ENCODE results near the gene CCDC61.

The CCDC61 gene

DNA sequence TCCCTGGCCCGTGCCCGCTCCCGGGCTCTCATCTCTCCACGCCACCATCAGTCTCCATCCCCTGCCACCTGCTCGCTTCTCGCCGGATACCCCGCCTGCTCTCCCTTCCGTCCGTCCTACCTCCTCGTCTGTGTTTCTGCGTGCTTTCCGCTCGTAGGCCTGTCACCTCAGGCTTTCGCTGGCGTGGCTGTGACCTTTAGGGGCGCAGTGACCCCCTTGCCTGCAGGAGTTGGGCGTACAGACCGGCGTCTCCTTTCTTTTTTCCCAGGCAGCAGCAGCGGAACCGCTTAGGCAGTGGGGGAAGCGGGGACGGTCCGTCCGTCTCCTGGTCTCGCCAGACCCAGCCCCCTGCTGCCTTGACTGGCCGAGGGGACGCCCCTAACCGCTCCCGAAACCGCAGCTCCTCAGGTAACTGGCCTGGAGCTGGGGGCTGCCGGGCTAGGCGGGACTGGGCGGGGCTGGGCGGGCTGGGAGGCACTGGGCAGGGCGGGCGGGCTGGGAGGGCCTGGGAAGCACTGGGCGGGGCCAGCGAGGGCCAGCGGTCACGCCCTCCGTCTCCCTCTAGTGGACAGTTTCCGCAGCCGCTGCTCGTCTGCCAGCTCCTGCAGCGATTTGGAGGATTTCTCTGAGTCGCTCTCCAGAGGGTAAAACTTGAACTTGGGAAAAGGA, 21.3 kb downstream of the CCDC61 start:
- H3K9me3 ChIP-seq (ENCODE audit: low read depth, low read length): no peaks in the 10 kb centered on the region
- peak overlapping the region; percentile 52 for H3K4me3 ChIP-seq
- H3K36me3 ChIP-seq (ENCODE audit: insufficient read depth, low read length): no peaks in the 10 kb centered on the region
- no peak overlapping the region for H3K9ac ChIP-seq (ENCODE audit: insufficient read length)
- H3K27ac ChIP-seq: no peak overlapping the region
- DNase-seq (ENCODE audit: low read depth, low spot score): no peak
- TF ChIP-seq FOXP2 (optimal IDR thresholded peaks at IDR 0.05; ENCODE audit: control extremely low read depth, extremely low read length, insufficient read depth) (no peak), EZH2 (IDR thresholded peaks at IDR 0.05) (no peak), POLR2AphosphoS5 (IDR thresholded peaks at IDR 0.05; ENCODE audit: borderline replicate concordance, low read depth, low read length) (no peak)

DNA sequence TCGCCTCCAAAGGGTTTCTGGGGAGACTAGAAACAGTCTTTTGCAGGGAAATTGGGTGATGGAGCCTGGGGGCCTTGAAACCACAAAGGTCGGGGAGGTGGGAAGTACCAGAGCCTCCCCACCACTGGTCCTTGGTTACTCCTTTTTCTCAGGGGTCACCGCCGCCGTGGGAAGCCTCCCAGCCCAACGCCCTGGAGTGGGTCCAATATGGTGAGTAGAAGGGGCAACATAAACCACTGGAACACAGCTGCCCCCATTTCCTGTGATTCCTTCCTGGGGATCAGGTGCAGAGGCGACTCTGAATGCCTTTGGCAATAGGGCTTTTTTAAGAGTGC, 21.8 kb downstream of the CCDC61 start:
- no peak overlapping the region for H3K27ac ChIP-seq
- H3K9ac ChIP-seq (ENCODE audit: insufficient read length): no peak overlapping the region
- no peaks in the 10 kb centered on the region for H3K9me3 ChIP-seq (ENCODE audit: low read depth, low read length)
- no peak overlapping the region for H3K4me3 ChIP-seq
- TF ChIP-seq POLR2AphosphoS5 (IDR thresholded peaks at IDR 0.05; ENCODE audit: borderline replicate concordance, low read depth, low read length) (no peak), EZH2 (IDR thresholded peaks at IDR 0.05) (no peak), FOXP2 (optimal IDR thresholded peaks at IDR 0.05; ENCODE audit: control extremely low read depth, extremely low read length, insufficient read depth) (no peak)
- DNase-seq (ENCODE audit: low read depth, low spot score): no peak
- H3K36me3 ChIP-seq (ENCODE audit: insufficient read depth, low read length): no peaks in the 10 kb centered on the region

DNA sequence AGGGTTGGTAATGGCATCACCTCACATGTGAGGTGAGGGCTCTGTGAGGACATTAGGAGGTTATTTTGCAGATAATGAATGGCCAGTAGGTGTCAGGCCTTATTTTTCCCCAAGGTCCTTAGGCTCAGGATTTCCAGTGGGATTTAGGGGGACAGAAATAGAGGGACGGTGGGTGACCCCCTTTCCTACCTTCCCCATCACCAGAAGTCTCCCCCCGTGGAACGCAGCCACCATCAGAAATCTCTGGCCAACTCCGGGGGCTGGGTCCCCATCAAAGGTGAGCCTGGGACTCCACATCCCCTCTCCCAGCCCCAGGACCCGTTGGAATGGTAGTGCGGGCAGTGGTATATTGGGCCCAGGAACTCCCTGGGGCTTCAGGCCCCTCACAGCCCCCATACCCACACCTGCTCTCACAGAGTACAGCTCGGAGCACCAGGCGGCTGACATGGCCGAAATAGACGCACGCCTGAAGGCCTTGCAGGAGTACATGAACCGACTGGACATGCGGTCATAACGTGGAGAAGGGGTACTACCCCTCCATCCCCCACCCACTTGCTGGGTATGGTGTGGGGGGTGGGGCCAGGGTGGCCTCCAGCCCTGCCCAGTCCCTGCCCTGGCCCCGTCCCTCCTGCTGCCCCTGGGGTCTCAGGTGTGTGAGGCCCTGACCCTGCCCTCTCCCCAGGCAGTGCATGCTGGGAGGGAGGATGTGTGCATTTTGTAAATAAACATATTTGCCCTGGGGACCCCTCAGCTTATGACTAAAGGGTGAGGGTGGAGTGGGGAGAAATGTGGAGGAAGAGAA, 22.8 kb downstream of the CCDC61 start:
- Histone ChIP-seq H3K4me3 (no peak overlapping the region), H3K27ac (no peak overlapping the region), H3K36me3 (ENCODE audit: insufficient read depth, low read length) (no peaks in the 10 kb centered on the region), H3K9me3 (ENCODE audit: low read depth, low read length) (no peaks in the 10 kb centered on the region), H3K9ac (ENCODE audit: insufficient read length) (no peak overlapping the region)
- no peak for DNase-seq (ENCODE audit: low read depth, low spot score)
- no peak for TF ChIP-seq POLR2AphosphoS5 (IDR thresholded peaks at IDR 0.05; ENCODE audit: borderline replicate concordance, low read depth, low read length)
- TF ChIP-seq EZH2 (IDR thresholded peaks at IDR 0.05): no peak
- no peak for TF ChIP-seq FOXP2 (optimal IDR thresholded peaks at IDR 0.05; ENCODE audit: control extremely low read depth, extremely low read length, insufficient read depth)

DNA sequence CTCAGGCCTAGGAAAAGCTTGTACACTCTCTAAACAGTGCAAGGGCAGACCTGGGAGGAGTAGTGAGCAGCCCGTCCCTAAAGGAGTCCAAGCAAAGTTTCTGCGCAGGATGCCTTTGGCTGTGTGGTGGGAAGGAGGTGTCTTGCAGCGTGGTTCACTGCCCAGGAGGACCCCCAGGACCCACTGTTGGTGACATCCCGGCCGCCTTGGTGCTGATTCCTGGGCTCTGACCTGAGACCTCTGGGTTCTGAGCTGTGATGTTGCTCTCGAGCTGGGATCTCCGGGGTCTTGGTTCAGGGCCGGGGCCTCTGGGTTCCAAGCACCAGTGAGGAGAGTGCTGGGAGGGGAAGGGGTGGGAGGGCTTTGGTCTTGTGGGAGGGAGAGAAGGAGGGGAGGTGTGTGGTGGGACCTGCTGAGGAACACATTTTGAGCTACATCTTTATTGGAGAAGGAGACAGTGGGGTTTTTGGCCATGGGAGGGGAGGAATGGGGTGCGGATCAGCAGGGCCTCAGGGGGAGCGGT, 23.5 kb downstream of the CCDC61 start:
- Histone ChIP-seq H3K4me3 (no peak overlapping the region), H3K9me3 (ENCODE audit: low read depth, low read length) (no peaks in the 10 kb centered on the region), H3K27ac (no peak overlapping the region), H3K9ac (ENCODE audit: insufficient read length) (no peak overlapping the region), H3K36me3 (ENCODE audit: insufficient read depth, low read length) (no peaks in the 10 kb centered on the region)
- TF ChIP-seq EZH2 (IDR thresholded peaks at IDR 0.05) (no peak), FOXP2 (optimal IDR thresholded peaks at IDR 0.05; ENCODE audit: control extremely low read depth, extremely low read length, insufficient read depth) (no peak), POLR2AphosphoS5 (IDR thresholded peaks at IDR 0.05; ENCODE audit: borderline replicate concordance, low read depth, low read length) (no peak)
- DNase-seq (ENCODE audit: low read depth, low spot score): no peak

DNA sequence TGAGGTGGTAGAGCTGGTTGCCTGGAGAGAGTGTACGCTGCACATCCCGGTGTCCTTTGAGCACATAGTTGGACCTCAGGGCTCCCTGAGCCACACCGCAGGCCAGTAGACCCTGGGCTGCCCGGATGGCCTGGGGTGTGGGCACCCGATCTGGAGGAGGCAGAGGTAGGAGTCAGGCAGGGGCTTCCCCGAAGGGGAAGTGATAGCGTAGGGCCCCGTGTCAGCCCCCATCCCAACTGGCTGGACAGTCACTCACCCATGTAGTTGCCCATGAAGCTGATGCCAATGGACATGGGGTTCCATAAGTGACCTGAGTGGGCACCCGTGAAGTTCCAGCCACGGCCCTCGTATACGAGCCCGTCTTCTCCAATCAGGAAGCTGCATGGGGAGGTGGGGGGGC, 24.0 kb downstream of the CCDC61 start:
- Histone ChIP-seq H3K27ac (no peak overlapping the region), H3K9ac (ENCODE audit: insufficient read length) (no peak overlapping the region), H3K9me3 (ENCODE audit: low read depth, low read length) (no peaks in the 10 kb centered on the region), H3K36me3 (ENCODE audit: insufficient read depth, low read length) (no peaks in the 10 kb centered on the region), H3K4me3 (no peak overlapping the region)
- DNase-seq (ENCODE audit: low read depth, low spot score): no peak
- TF ChIP-seq EZH2 (IDR thresholded peaks at IDR 0.05) (no peak), POLR2AphosphoS5 (IDR thresholded peaks at IDR 0.05; ENCODE audit: borderline replicate concordance, low read depth, low read length) (no peak), FOXP2 (optimal IDR thresholded peaks at IDR 0.05; ENCODE audit: control extremely low read depth, extremely low read length, insufficient read depth) (no peak)

DNA sequence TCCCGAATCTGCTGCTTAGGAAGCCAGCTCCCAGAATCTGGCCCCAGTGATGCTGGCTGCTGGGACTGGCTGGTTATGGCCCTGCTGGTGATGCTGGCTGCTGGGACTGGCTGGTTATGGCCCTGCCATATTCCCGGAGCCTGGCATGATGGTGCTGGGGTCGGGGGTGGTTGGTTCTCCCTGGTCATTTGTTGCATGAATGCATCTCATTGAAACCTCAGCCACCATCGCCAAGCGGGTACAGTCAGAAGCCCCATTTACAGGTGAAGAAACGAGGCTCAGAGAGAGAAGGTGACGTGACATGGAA, 25.5 kb downstream of the CCDC61 start:
- Histone ChIP-seq H3K27ac (no peak overlapping the region), H3K36me3 (ENCODE audit: insufficient read depth, low read length) (no peaks in the 10 kb centered on the region), H3K9me3 (ENCODE audit: low read depth, low read length) (no peaks in the 10 kb centered on the region), H3K4me3 (no peak overlapping the region), H3K9ac (ENCODE audit: insufficient read length) (no peak overlapping the region)
- no peak for DNase-seq (ENCODE audit: low read depth, low spot score)
- TF ChIP-seq EZH2 (IDR thresholded peaks at IDR 0.05): no peak
- TF ChIP-seq FOXP2 (optimal IDR thresholded peaks at IDR 0.05; ENCODE audit: control extremely low read depth, extremely low read length, insufficient read depth): no peak
- no peak for TF ChIP-seq POLR2AphosphoS5 (IDR thresholded peaks at IDR 0.05; ENCODE audit: borderline replicate concordance, low read depth, low read length)

DNA sequence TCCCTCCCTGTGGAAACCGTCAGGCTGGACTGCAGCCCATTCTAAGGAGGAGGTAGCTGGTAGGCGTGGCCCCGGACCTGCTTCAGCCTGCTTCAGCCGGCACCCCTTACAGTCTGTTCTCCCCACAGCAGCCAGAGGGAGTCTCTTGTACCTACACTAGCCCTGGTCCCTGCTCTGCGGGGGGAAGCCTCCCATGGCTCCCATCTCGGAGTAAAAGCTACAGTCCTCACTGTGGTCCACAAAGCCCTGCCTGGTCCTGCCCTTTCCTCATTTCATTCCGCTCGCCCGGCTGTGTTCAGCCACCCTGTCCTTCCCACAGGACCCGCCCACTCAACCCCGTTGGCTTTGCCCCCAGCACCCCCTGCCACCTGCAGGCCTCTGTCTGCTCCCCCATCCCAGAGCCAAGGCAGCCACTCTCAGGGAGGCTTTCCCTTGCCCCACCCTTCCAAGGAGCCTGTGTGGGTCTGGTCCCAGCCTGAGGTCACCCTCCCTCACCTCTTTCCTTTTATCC, 26.3 kb downstream of the CCDC61 start:
- Histone ChIP-seq H3K9me3 (ENCODE audit: low read depth, low read length) (no peaks in the 10 kb centered on the region), H3K36me3 (ENCODE audit: insufficient read depth, low read length) (no peaks in the 10 kb centered on the region), H3K4me3 (no peak overlapping the region), H3K9ac (ENCODE audit: insufficient read length) (no peak overlapping the region), H3K27ac (no peak overlapping the region)
- TF ChIP-seq POLR2AphosphoS5 (IDR thresholded peaks at IDR 0.05; ENCODE audit: borderline replicate concordance, low read depth, low read length) (no peak), EZH2 (IDR thresholded peaks at IDR 0.05) (no peak)
- DNase-seq (ENCODE audit: low read depth, low spot score): no peak

DNA sequence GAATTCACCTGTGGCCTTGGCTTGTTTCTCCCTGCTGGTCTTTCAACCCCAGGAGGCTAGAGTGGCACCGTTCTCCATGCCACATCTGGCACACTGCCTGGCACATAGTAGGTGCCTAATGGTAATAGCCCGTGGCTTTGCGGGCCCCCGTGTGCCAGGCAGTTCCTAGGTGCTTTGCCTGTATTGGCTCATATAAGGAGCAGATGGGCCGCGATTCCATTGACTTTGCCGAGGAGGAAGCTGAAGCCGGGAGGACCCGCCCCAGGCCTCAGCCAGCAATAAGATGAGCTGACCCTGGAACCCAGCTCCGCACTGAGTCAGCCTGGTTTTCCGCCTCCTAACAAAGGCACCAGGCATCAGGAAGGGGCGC, 26.8 kb downstream of the CCDC61 start:
- no peak for TF ChIP-seq EZH2 (IDR thresholded peaks at IDR 0.05)
- no peak overlapping the region for H3K4me3 ChIP-seq

More for the DNA sequence above, 26.8 kb downstream of the CCDC61 start:
- Histone ChIP-seq H3K9ac (ENCODE audit: insufficient read length) (no peak overlapping the region), H3K36me3 (ENCODE audit: insufficient read depth, low read length) (no peaks in the 10 kb centered on the region), H3K27ac (no peak overlapping the region), H3K9me3 (ENCODE audit: low read depth, low read length) (no peaks in the 10 kb centered on the region)
- DNase-seq (ENCODE audit: low read depth, low spot score): no peak
